Neural progenitor cell (in vitro differentiated cells): ENCODE data around the gene TRIM47. TPM values are rescaled to one million over a fixed set of nuclear protein-coding genes. Genes with fewer than 3 reads are reported as not detected.

Experiments
- DNase-seq: peaks from one replicate; pipeline ENCODE4 v3.0.0-alpha.2; 2016; ENCODE audit warnings: low spot score
- H2AFZ ChIP-seq: fragments of 200-600 bp; sonication (generic); replicated peaks from 2 replicates; pipeline ENCODE4 v1.6.1; 2016; ENCODE audit warnings: antibody characterized with exemption
- H3F3A ChIP-seq: fragments of 200-600 bp; sonication (generic); 2 replicates; pipeline ENCODE4 v1.6.1; 2016; ENCODE audit warnings: antibody characterized with exemption, low read depth
- H3K27ac ChIP-seq: fragments of 200-600 bp; sonication (generic); 2 replicates; pipeline ENCODE4 v1.5.1; 2016; ENCODE audit warnings: mild to moderate bottlenecking
- H3K27me3 ChIP-seq: fragments of 200-600 bp; sonication (generic); 2 replicates; pipeline ENCODE4 v1.6.1; 2016; ENCODE audit warnings: mild to moderate bottlenecking, moderate library complexity
- H3K36me3 ChIP-seq: fragments of 200-600 bp; sonication (generic); 2 replicates; pipeline ENCODE4 v1.5.1; 2016
- H3K4me1 ChIP-seq: fragments of 200-600 bp; sonication (generic); 2 replicates; pipeline ENCODE4 v1.6.1; 2016; ENCODE audit warnings: mixed run types
- H3K4me2 ChIP-seq: fragments of 200-600 bp; sonication (generic); 2 replicates; pipeline ENCODE4 v1.6.1; 2016
- H3K4me3 ChIP-seq: fragments of 200-600 bp; sonication (generic); 2 replicates; pipeline ENCODE4 v1.5.1; 2016
- H3K79me2 ChIP-seq: fragments of 200-600 bp; sonication (generic); 2 replicates; pipeline ENCODE4 v1.6.1; 2016; ENCODE audit warnings: low read depth
- H3K9ac ChIP-seq: fragments of 200-600 bp; sonication (generic); 2 replicates; pipeline ENCODE4 v1.6.1; 2016
- H3K9me3 ChIP-seq: fragments of 200-600 bp; sonication (generic); 2 replicates; pipeline ENCODE4 v1.5.1; 2016; ENCODE audit warnings: low read depth
- H4K20me1 ChIP-seq: fragments of 200-600 bp; sonication (generic); 2 replicates; pipeline ENCODE4 v1.6.1; 2016; ENCODE audit warnings: low read depth
- H3K27ac Mint-ChIP-seq: 3 replicates; pipeline ENCODE4 v1.8.0; 2021; ENCODE audit warnings: mixed read lengths
- H3K27me3 Mint-ChIP-seq: 2 replicates; pipeline ENCODE4 v1.8.0; 2022; ENCODE audit warnings: low read depth, mild to moderate bottlenecking, inconsistent platforms, moderate library complexity, mixed read lengths; ENCODE audit not compliant: insufficient read depth
- H3K36me3 Mint-ChIP-seq: 3 replicates; pipeline ENCODE4 v1.8.0; 2021; ENCODE audit warnings: mixed read lengths
- H3K4me1 Mint-ChIP-seq: 3 replicates; pipeline ENCODE4 v1.8.0; 2021; ENCODE audit warnings: mixed read lengths
- H3K4me3 Mint-ChIP-seq: 3 replicates; pipeline ENCODE4 v1.8.0; 2021; ENCODE audit warnings: mild to moderate bottlenecking, moderate library complexity, mixed read lengths
- H3K9me3 Mint-ChIP-seq: 3 replicates; pipeline ENCODE4 v1.8.0; 2020; ENCODE audit warnings: mixed read lengths
- EZH2 ChIP-seq: fragments of 200-600 bp; sonication (generic); IDR thresholded peaks from 2 replicates; pipeline ENCODE4 v1.6.1; 2017; ENCODE audit warnings: antibody characterized with exemption, mild to moderate bottlenecking, moderate library complexity
- EZH2phosphoT487 ChIP-seq: fragments of 200-600 bp; sonication (generic); IDR thresholded peaks from 2 replicates; pipeline ENCODE4 v1.6.1; 2017; ENCODE audit warnings: antibody characterized with exemption
- total RNA-seq: library from RNA; depleted of rRNA; stranded (reverse); fragments of >200 nt; gene quantifications from 2 replicates; pipeline ENCODE4 v1.2.3, GENCODE V29; 2015; ENCODE audit warnings: low replicate concordance
- TF ChIP-seq, protein P1 (sequence below): fragments of 200-600 bp; sonication (generic); IDR thresholded peaks from 2 replicates; pipeline ENCODE4 v1.5.1; 2017; ENCODE audit warnings: antibody characterized with exemption, mild to moderate bottlenecking

The TRIM47 gene
- total RNA-seq, 1 donor from 2014 or later = 1.3 TPM

- Histone ChIP-seq H3K4me3 (no peak overlapping the region), H3K27me3 (no peaks in the 10 kb centered on the region), H3K27ac (peak overlapping the region; percentile 20), H4K20me1 (no peaks in the 10 kb centered on the region), H3F3A (peaks cover 21% of the 10 kb centered on the region), H3K4me2 (no peak overlapping the region), H2AFZ (no peak overlapping the region), H3K79me2 (no peaks in the 10 kb centered on the region), H3K9ac (no peak overlapping the region), H3K36me3 (no peaks in the 10 kb centered on the region), H3K9me3 (no peaks in the 10 kb centered on the region), H3K4me1 (peaks cover 16% of the 10 kb centered on the region)
- Mint-ChIP-seq H3K9me3 (no peaks in the 10 kb centered on the region), H3K27ac (no peak overlapping the region), H3K27me3 (peaks cover 7% of the 10 kb centered on the region), H3K36me3 (peaks cover 11% of the 10 kb centered on the region), H3K4me3 (no peak overlapping the region), H3K4me1 (peaks cover 14% of the 10 kb centered on the region)
- no peak for DNase-seq
- TF ChIP-seq EZH2 (no peak), EZH2phosphoT487 (no peak)
- TF ChIP-seq, protein P1, sequence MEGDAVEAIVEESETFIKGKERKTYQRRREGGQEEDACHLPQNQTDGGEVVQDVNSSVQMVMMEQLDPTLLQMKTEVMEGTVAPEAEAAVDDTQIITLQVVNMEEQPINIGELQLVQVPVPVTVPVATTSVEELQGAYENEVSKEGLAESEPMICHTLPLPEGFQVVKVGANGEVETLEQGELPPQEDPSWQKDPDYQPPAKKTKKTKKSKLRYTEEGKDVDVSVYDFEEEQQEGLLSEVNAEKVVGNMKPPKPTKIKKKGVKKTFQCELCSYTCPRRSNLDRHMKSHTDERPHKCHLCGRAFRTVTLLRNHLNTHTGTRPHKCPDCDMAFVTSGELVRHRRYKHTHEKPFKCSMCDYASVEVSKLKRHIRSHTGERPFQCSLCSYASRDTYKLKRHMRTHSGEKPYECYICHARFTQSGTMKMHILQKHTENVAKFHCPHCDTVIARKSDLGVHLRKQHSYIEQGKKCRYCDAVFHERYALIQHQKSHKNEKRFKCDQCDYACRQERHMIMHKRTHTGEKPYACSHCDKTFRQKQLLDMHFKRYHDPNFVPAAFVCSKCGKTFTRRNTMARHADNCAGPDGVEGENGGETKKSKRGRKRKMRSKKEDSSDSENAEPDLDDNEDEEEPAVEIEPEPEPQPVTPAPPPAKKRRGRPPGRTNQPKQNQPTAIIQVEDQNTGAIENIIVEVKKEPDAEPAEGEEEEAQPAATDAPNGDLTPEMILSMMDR = no peak
Measured at GRCh38 chr17:75825149-75825552, 53.2 kb downstream of the TRIM47 start.

DNA sequence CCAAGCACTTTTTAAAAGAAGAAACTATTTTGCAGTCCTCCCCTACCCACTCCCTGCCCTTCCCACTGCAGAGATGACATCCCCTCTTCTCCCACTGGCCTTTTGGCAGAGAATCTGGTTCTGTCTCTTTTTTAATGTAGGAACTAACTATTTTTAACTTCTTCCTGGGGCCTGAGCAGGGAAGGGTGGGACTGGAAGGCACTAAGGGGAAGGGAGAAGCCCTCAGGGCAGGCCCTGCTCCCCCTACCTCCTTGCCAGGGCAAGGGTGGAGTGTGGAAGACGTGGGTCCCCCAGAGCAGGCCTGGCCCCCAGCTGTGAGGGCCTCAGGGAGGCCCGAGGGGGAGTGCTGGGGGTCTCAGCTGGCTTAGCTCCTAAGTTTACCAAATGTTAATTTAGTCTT, 53.7 kb downstream of the TRIM47 start:
- no peaks in the 10 kb centered on the region for H3K9me3 ChIP-seq
- no peaks in the 10 kb centered on the region for H3K9me3 Mint-ChIP-seq
- no peaks in the 10 kb centered on the region for H3K36me3 ChIP-seq
- no peaks in the 10 kb centered on the region for H3K27me3 ChIP-seq
- peaks cover 6% of the 10 kb centered on the region for H3K27me3 Mint-ChIP-seq
- peaks cover 14% of the 10 kb centered on the region for H3K4me1 Mint-ChIP-seq
- H3K27ac ChIP-seq = no peak overlapping the region
- DNase-seq = no peak
- no peaks in the 10 kb centered on the region for H4K20me1 ChIP-seq
- no peak overlapping the region for H3K9ac ChIP-seq
- peaks cover 11% of the 10 kb centered on the region for H3K36me3 Mint-ChIP-seq
- no peak overlapping the region for H2AFZ ChIP-seq
- no peak overlapping the region for H3K4me2 ChIP-seq
- peaks cover 21% of the 10 kb centered on the region for H3F3A ChIP-seq
- H3K4me1 ChIP-seq = peaks cover 16% of the 10 kb centered on the region
- H3K79me2 ChIP-seq = no peaks in the 10 kb centered on the region
- no peak for TF ChIP-seq EZH2phosphoT487
- TF ChIP-seq, protein P1 = no peak
- TF ChIP-seq EZH2 = no peak
- H3K27ac Mint-ChIP-seq = no peak overlapping the region
- no peak overlapping the region for H3K4me3 ChIP-seq
- H3K4me3 Mint-ChIP-seq = no peak overlapping the region

Other genes starting within 250 kb of the TRIM47 start
- not detected in 2 replicates for gene SMIM5, start 245.1 kb downstream of the TRIM47 start, total RNA-seq
- gene RECQL5, start 211.4 kb downstream of the TRIM47 start, total RNA-seq = 22.7 and 27.3 TPM in 2 replicates
- gene SAP30BP, start 211.2 kb downstream of the TRIM47 start, total RNA-seq = 72.9 and 75.8 TPM in 2 replicates
- gene ITGB4, start 157.1 kb downstream of the TRIM47 start, total RNA-seq = 1.1 TPM in 1 of 2 replicates, not detected in the other
- gene GALK1, start 113.4 kb downstream of the TRIM47 start, total RNA-seq = 6.5 and 27.3 TPM in 2 replicates
- 38.5 and 43.0 TPM in 2 replicates for gene UNK, start 93.8 kb downstream of the TRIM47 start, total RNA-seq
- 0.09 and 0.96 TPM in 2 replicates for gene UNC13D, start 34.2 kb downstream of the TRIM47 start, total RNA-seq
- gene WBP2, start 23.2 kb downstream of the TRIM47 start, total RNA-seq = 20.9 and 23.8 TPM in 2 replicates
- gene TRIM65, start 18.4 kb upstream of the TRIM47 start, total RNA-seq = 17.2 and 36.3 TPM in 2 replicates
- gene MRPL38, start 26.3 kb upstream of the TRIM47 start, total RNA-seq = 26.8 and 57.4 TPM in 2 replicates
- gene FBF1, start 62.5 kb upstream of the TRIM47 start, total RNA-seq = 11.2 and 31.4 TPM in 2 replicates
- 9.7 and 12.2 TPM in 2 replicates for gene ACOX1, start 100.6 kb upstream of the TRIM47 start, total RNA-seq
- gene TEN1, start 100.7 kb upstream of the TRIM47 start, total RNA-seq = 5.9 and 9.4 TPM in 2 replicates
- 3.0 and 6.8 TPM in 2 replicates for gene CDK3, start 122.3 kb upstream of the TRIM47 start, total RNA-seq
- not detected in 2 replicates for gene EVPL, start 148.7 kb upstream of the TRIM47 start, total RNA-seq
- gene SRP68, start 193.9 kb upstream of the TRIM47 start, total RNA-seq = 31.7 and 32.8 TPM in 2 replicates
- not detected in 2 replicates for gene GALR2, start 196.2 kb upstream of the TRIM47 start, total RNA-seq
- not detected in 2 replicates for gene ZACN, start 200.6 kb upstream of the TRIM47 start, total RNA-seq
- gene EXOC7, start 225.2 kb upstream of the TRIM47 start, total RNA-seq = 64.3 and 72.8 TPM in 2 replicates